PC-3 (cell line): ENCODE results near the gene NBPF3. TPM values are rescaled to one million over a fixed set of nuclear protein-coding genes. Genes with fewer than 3 reads are reported as not detected.

Experiments used
- ATAC-seq: fragments of 200-7000 bp; cut with Tn5 transposase; 2 replicates; pipeline ENCODE4 v1.9.1; 2020; ENCODE audit warnings: mild to moderate bottlenecking, moderate library complexity
- BruUV-seq: library from RNA; stranded (reverse); fragments of 400-500 nt; replicated peaks from 2 replicates; lab custom pipeline; 2021; lab: Mats Ljungman, UMichigan
- CTCF ChIA-PET: fragments of 300-600 bp; sonication (Branson Sonifier 250); formaldehyde crosslinking; loops from one replicate; lab custom pipeline; 2022; ENCODE audit warnings: antibody characterized with exemption; lab: Charles Lee
- POLR2A ChIA-PET: fragments of 300-600 bp; sonication (Branson Sonifier 250); formaldehyde crosslinking; loops from one replicate; lab custom pipeline; 2022; ENCODE audit warnings: antibody characterized with exemption; ENCODE audit not compliant: unreplicated experiment; lab: Charles Lee
- DNase-seq: peaks from one replicate; pipeline ENCODE4 v3.0.0-alpha.2; 2015
- H2AFZ ChIP-seq: fragments of 300-600 bp; sonication (generic); 2 replicates; pipeline ENCODE4 v1.6.0; 2016; ENCODE audit warnings: antibody characterized with exemption, low read length
- H3F3A ChIP-seq: fragments of 300-600 bp; sonication (generic); one replicate; pipeline ENCODE4 v1.6.0; 2017; ENCODE audit warnings: antibody characterized with exemption, low read length, control low read depth, mild to moderate bottlenecking; ENCODE audit not compliant: unreplicated experiment
- H3K27ac ChIP-seq: fragments of 300-600 bp; sonication (generic); 2 replicates; pipeline ENCODE4 v1.5.1; 2016; ENCODE audit warnings: mild to moderate bottlenecking, low read length
- H3K27me3 ChIP-seq: fragments of 300-600 bp; sonication (generic); 2 replicates; pipeline ENCODE4 v1.6.1; 2016; ENCODE audit warnings: low read length, mixed read lengths
- H3K36me3 ChIP-seq: fragments of 300-600 bp; sonication (generic); 2 replicates; pipeline ENCODE4 v1.6.1; 2016; ENCODE audit warnings: low read depth, mixed run types, low read length, mixed read lengths
- H3K4me1 ChIP-seq: fragments of 300-600 bp; sonication (generic); 2 replicates; pipeline ENCODE4 v1.5.1; 2016; ENCODE audit warnings: low read length; ENCODE audit not compliant: insufficient read depth
- H3K4me2 ChIP-seq: fragments of 300-600 bp; sonication (generic); 2 replicates; pipeline ENCODE4 v1.6.0; 2016; ENCODE audit warnings: low read length
- H3K4me3 ChIP-seq: fragments of 300-600 bp; sonication (generic); 2 replicates; pipeline ENCODE4 v1.5.1; 2016; ENCODE audit warnings: mild to moderate bottlenecking, low read length, mixed read lengths
- H3K79me2 ChIP-seq: fragments of 300-600 bp; sonication (generic); 2 replicates; pipeline ENCODE4 v1.6.1; 2017; ENCODE audit warnings: low read length, mixed read lengths
- H3K9ac ChIP-seq: fragments of 300-600 bp; sonication (generic); 2 replicates; pipeline ENCODE4 v1.6.0; 2016; ENCODE audit warnings: mild to moderate bottlenecking, low read length
- H3K9me2 ChIP-seq: fragments of 300-600 bp; sonication (generic); replicated peaks from 2 replicates; pipeline ENCODE4 v1.6.1; 2016; ENCODE audit warnings: mixed run types, low read length, mixed read lengths
- H3K9me3 ChIP-seq: fragments of 300-600 bp; sonication (generic); 2 replicates; pipeline ENCODE4 v1.6.1; 2016; ENCODE audit warnings: low read length, mixed read lengths
- H4K20me1 ChIP-seq: fragments of 300-600 bp; sonication (generic); 2 replicates; pipeline ENCODE4 v1.6.1; 2016; ENCODE audit warnings: low read length, mixed read lengths
- EZH2 ChIP-seq: fragments of 300-600 bp; sonication (generic); IDR thresholded peaks from one replicate; pipeline ENCODE4 v1.6.1; 2017; ENCODE audit warnings: antibody characterized with exemption, mild to moderate bottlenecking, low read length; ENCODE audit not compliant: unreplicated experiment
- EZH2phosphoT487 ChIP-seq: fragments of 300-600 bp; sonication (generic); IDR thresholded peaks from 2 replicates; pipeline ENCODE4 v1.6.1; 2018; ENCODE audit warnings: mild to moderate bottlenecking, antibody characterized with exemption, low read length, borderline replicate concordance
- intact Hi-C: fragments of 100-400 bp; cut with micrococcal nuclease; formaldehyde crosslinking; loops from 2 replicates; pipeline ENCODE4 v1.9.0; 2023
- total RNA-seq: library from RNA; depleted of rRNA; stranded (reverse); fragments of >200 nt; gene quantifications from 2 replicates; pipeline ENCODE4 v1.2.3, GENCODE V29; 2014
- TF ChIP-seq, protein P1 (sequence below): fragments of 300-600 bp; sonication (generic); conservative IDR thresholded peaks from 2 replicates; pipeline ENCODE4 v1.5.1; 2017; ENCODE audit warnings: antibody characterized with exemption, low read depth, mild to moderate bottlenecking, low read length

Gene NBPF3
- total RNA-seq, 1 experiment from 2014 or later = 26.0 TPM

DNA sequence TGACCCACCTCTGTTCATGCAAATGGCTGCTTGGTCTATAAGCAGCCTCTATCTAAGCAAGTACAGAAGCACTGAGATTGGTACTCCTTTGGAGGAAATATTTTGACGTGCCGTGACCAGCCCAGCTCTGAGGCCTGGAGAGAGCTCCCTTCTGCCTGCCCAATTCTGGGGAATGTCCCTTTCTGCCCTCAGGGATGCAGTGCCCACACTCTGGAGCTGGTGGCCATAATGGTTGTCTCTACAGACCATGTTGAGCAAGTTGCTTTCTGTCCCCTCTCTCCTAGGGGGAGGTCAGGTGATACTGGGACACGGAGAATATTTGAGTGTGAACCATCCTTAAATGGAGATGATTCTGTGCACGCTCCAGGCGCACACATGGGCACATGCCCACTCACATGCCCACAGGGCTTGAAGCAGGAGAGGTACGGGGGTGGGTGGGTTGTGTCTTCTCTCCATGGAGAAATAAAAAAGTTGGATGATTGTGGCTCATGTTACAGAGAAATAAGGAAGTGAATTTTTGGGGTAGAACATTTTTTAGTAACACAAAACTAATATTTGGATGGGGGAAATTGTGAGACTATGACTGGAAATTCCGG, 55.4 kb downstream of the NBPF3 start:
- no peaks in the 10 kb centered on the region for H3K36me3 ChIP-seq
- intact Hi-C loops = loop anchor here (10.0 kb wide), 1 partner anchor 261 kb away; no protein-coding TSS in a partner anchor
- TF ChIP-seq, protein P1, sequence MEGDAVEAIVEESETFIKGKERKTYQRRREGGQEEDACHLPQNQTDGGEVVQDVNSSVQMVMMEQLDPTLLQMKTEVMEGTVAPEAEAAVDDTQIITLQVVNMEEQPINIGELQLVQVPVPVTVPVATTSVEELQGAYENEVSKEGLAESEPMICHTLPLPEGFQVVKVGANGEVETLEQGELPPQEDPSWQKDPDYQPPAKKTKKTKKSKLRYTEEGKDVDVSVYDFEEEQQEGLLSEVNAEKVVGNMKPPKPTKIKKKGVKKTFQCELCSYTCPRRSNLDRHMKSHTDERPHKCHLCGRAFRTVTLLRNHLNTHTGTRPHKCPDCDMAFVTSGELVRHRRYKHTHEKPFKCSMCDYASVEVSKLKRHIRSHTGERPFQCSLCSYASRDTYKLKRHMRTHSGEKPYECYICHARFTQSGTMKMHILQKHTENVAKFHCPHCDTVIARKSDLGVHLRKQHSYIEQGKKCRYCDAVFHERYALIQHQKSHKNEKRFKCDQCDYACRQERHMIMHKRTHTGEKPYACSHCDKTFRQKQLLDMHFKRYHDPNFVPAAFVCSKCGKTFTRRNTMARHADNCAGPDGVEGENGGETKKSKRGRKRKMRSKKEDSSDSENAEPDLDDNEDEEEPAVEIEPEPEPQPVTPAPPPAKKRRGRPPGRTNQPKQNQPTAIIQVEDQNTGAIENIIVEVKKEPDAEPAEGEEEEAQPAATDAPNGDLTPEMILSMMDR = no peak
- TF ChIP-seq EZH2 (no peak), EZH2phosphoT487 (no peak)
- ChIA-PET POLR2A (no interaction called here), CTCF (no interaction called here)
- no peaks in the 10 kb centered on the region for H3K9me3 ChIP-seq
- H2AFZ ChIP-seq = 0 out of 2 replicates have a peak overlapping the region, but pooled peaks have one; percentile 38
- H3K9ac ChIP-seq = no peak overlapping the region
- H3K27me3 ChIP-seq = no peaks in the 10 kb centered on the region
- no TSS peak for BruUV-seq
- H3K4me3 ChIP-seq = no peak overlapping the region
- H3K4me2 ChIP-seq = no peak overlapping the region
- no peak overlapping the region for H3K27ac ChIP-seq
- no peaks in the 10 kb centered on the region for H3K4me1 ChIP-seq
- no peak for ATAC-seq
- H3F3A ChIP-seq = no peaks in the 10 kb centered on the region
- H3K9me2 ChIP-seq = no peaks in the 10 kb centered on the region
- DNase-seq = no peak
- no peaks in the 10 kb centered on the region for H3K79me2 ChIP-seq
- no peaks in the 10 kb centered on the region for H4K20me1 ChIP-seq

DNA sequence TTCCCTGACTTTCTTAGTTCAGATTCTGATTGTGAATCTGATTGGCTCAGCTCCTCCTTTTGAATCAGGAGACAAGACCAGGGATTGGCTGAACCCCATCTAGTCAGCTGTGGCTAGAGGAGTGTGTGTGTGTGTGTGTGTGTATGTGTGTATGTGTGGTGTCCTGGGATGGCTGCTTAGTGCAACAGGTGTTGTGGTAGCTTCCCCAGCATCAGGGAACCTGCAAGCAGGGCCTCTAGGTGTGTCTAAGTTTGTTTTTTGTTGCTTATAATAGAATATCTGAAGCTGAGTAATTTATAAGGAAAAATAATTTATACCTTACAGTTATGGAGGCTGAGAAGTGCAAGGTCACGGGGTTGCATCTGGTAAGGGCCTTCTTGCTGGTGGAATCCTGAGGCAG, 56.1 kb downstream of the NBPF3 start:
- no peaks in the 10 kb centered on the region for H3K4me1 ChIP-seq
- no peak overlapping the region for H3K9ac ChIP-seq
- H3K4me3 ChIP-seq = no peak overlapping the region
- CTCF ChIA-PET = no interaction called here
- no peaks in the 10 kb centered on the region for H3K9me3 ChIP-seq
- no peak overlapping the region for H2AFZ ChIP-seq
- no peak for ATAC-seq
- intact Hi-C loops = loop anchor here (10.0 kb wide), 1 partner anchor 261 kb away; no protein-coding TSS in a partner anchor
- BruUV-seq = no TSS peak
- no peaks in the 10 kb centered on the region for H3K27me3 ChIP-seq
- no peak overlapping the region for H3K27ac ChIP-seq
- H3K4me2 ChIP-seq = no peak overlapping the region
- H3K79me2 ChIP-seq = no peaks in the 10 kb centered on the region
- no peaks in the 10 kb centered on the region for H3K36me3 ChIP-seq
- no peaks in the 10 kb centered on the region for H3F3A ChIP-seq
- no peak for DNase-seq
- H4K20me1 ChIP-seq = no peaks in the 10 kb centered on the region
- POLR2A ChIA-PET = interaction anchor here (0.5 kb wide), 1 partner anchor 158 kb away, joined by 4 read pairs; no protein-coding TSS in a partner anchor
- TF ChIP-seq EZH2phosphoT487 = no peak
- TF ChIP-seq, protein P1 = no peak
- no peak for TF ChIP-seq EZH2
- no peaks in the 10 kb centered on the region for H3K9me2 ChIP-seq

GRCh38 chr1:21496886-21497285, 56.9 kb downstream of the NBPF3 start:
- no TSS peak for BruUV-seq
- H3K4me3 ChIP-seq = no peak overlapping the region
- H3K9ac ChIP-seq = no peak overlapping the region
- H3F3A ChIP-seq = no peaks in the 10 kb centered on the region
- no peaks in the 10 kb centered on the region for H4K20me1 ChIP-seq
- no peaks in the 10 kb centered on the region for H3K4me1 ChIP-seq
- no peak overlapping the region for H3K27ac ChIP-seq
- ChIA-PET POLR2A (no interaction called here), CTCF (no interaction called here)
- intact Hi-C loops = loop anchor here (10.0 kb wide), 1 partner anchor 262 kb away; no protein-coding TSS in a partner anchor
- ATAC-seq = no peak
- TF ChIP-seq EZH2phosphoT487 = no peak
- TF ChIP-seq EZH2 = no peak
- TF ChIP-seq, protein P1 = no peak
- H3K9me3 ChIP-seq = no peaks in the 10 kb centered on the region
- no peak overlapping the region for H2AFZ ChIP-seq
- no peak for DNase-seq
- no peaks in the 10 kb centered on the region for H3K9me2 ChIP-seq
- H3K4me2 ChIP-seq = no peak overlapping the region
- no peaks in the 10 kb centered on the region for H3K27me3 ChIP-seq
- H3K79me2 ChIP-seq = no peaks in the 10 kb centered on the region
- no peaks in the 10 kb centered on the region for H3K36me3 ChIP-seq
